Spleen (tissue), 11 donors: ENCODE measurements around the gene ST6GALNAC3. TPM values are rescaled to one million over a fixed set of nuclear protein-coding genes. Genes with fewer than 3 reads are reported as not detected.

ENCODE experiments used
- DNase-seq: peaks from one replicate; pipeline ENCODE4 v3.0.0-alpha.2; 2020
- H3K27ac ChIP-seq, 8 donors: fragments of 200-600 bp; sonication (generic) in 7 of 8; 1 replicate in 4 of 8; 2 replicates in 4 of 8; pipeline versions ENCODE4 v1.5.0 to v1.8.0; 2016 to 2021; ENCODE audit warnings: inconsistent platforms in 4 of 8, mild to moderate bottlenecking in 4 of 8, moderate library complexity in 1 of 8
- H3K27me3 ChIP-seq, 7 donors: fragments of 200-600 bp; sonication (generic) in 6 of 7; replicated peaks in 1 of 7; 1 replicate in 4 of 7; 2 replicates in 3 of 7; pipeline versions ENCODE4 v1.5.0 to v1.8.0; 2016 to 2021; ENCODE audit warnings: inconsistent platforms in 3 of 7, mild to moderate bottlenecking in 1 of 7
- H3K36me3 ChIP-seq, 6 donors: fragments of 200-600 bp; sonication (generic) in 5 of 6; 1 replicate in 4 of 6; 2 replicates in 2 of 6; pipeline versions ENCODE4 v1.5.0 to v1.8.0; 2016 to 2021; ENCODE audit warnings: inconsistent platforms in 2 of 6
- H3K4me1 ChIP-seq, 6 donors: fragments of 200-600 bp; sonication (generic) in 5 of 6; 1 replicate in 3 of 6; 2 replicates in 3 of 6; pipeline versions ENCODE4 v1.5.0 to v1.8.0; 2016 to 2021; ENCODE audit warnings: inconsistent platforms in 3 of 6
- H3K4me3 ChIP-seq, 8 donors: fragments of 200-600 bp; sonication (generic) in 7 of 8; 1 replicate in 4 of 8; 2 replicates in 4 of 8; pipeline versions ENCODE4 v1.5.0 to v1.8.0; 2016 to 2021; ENCODE audit warnings: inconsistent platforms in 4 of 8, mild to moderate bottlenecking in 4 of 8, moderate library complexity in 2 of 8
- H3K9me3 ChIP-seq, 8 donors: fragments of 200-600 bp; sonication (generic) in 7 of 8; 1 replicate in 4 of 8; 2 replicates in 4 of 8; pipeline versions ENCODE4 v1.5.0 to v1.8.0; 2016 to 2021; ENCODE audit warnings: inconsistent platforms in 4 of 8
- POLR2A ChIP-seq, 3 donors: fragments of 450-650 bp; IDR thresholded peaks; one replicate each; pipeline ENCODE4 v1.5.1; 2017; ENCODE audit warnings: antibody characterized with exemption in 3 of 3, mild to moderate bottlenecking in 1 of 3
- POLR2AphosphoS5 ChIP-seq, 3 donors: sonication (generic); formaldehyde crosslinking; IDR thresholded peaks; one replicate each; pipeline ENCODE4 v1.5.1; 2017; ENCODE audit warnings: antibody characterized with exemption in 3 of 3
- WGBS, 5 donors: extraction: QIAGEN DNeasy Blood & Tissue Kit in 3 of 5; methylation state at CpG; one replicate each; pipeline versions ENCODE4 v1.1.5 to v1.1.7; 2013 to 2018; 5-methylcytosine and 5-hydroxymethylcytosine counted together
- intact Hi-C: fragments of 100-400 bp; cut with DNase I; formaldehyde crosslinking; loops from one replicate; pipeline ENCODE4 v1.15.0; 2023; ENCODE audit warnings: low total_unique reads
- polyA plus RNA-seq, 3 donors: library from polyadenylated mRNA; stranded (reverse); fragments of 200-250 nt; gene quantifications; one replicate each; pipeline ENCODE4 v1.2.1, GENCODE V29; 2013
- total RNA-seq, 7 donors: library from RNA; depleted of rRNA in 3 of 7; stranded (reverse); fragments of >200 nt in 3 of 7; fragmentation: NEBNext Ultra II Directional in 4 of 7; extraction: Animal tissue kit (Norgen Biotek cat#: 25700) in 4 of 7; gene quantifications; one replicate each; pipeline versions ENCODE4 v1.1.0 to v1.2.1, GENCODE V29; 2016 to 2021
- TF ChIP-seq, protein P1 (sequence below), 11 experiments: fragments of 200-600 bp in 7 of 11; fragments of 450-650 bp in 4 of 11; sonication (generic) in 4 of 11; IDR thresholded peaks in 8 of 11; conservative IDR thresholded peaks in 3 of 11; 1 replicate in 7 of 11; 2 replicates in 4 of 11; pipeline versions ENCODE4 v1.4.0 to v1.8.0; 2016 to 2021; ENCODE audit warnings: antibody characterized with exemption in 11 of 11, inconsistent platforms in 4 of 11, mild to moderate bottlenecking in 1 of 11
- donor health status: healthy with polysubstance abuse.
- donor health status: DM: no; HTN: no; CAD: no; lungs with moderate emphysema.
- donor health status: DM: no; HTN: no; CAD: no.
- donor health status: Bipolar disorder and iron deficiency.
- donor health status: healthy.
- donor health status: DM: no; HTN: no; CAD: no.
- donor health status: DM: yes; HTN: yes; CAD: no.

ST6GALNAC3 gene
- total and polyA plus RNA-seq, 10 donors = 0.93 to 24.7 (median 10.1) TPM

- TF ChIP-seq POLR2A (IDR thresholded peaks at IDR 0.05) (no peak), POLR2AphosphoS5 (IDR thresholded peaks at IDR 0.05) (no peak)
- TF ChIP-seq, protein P1, sequence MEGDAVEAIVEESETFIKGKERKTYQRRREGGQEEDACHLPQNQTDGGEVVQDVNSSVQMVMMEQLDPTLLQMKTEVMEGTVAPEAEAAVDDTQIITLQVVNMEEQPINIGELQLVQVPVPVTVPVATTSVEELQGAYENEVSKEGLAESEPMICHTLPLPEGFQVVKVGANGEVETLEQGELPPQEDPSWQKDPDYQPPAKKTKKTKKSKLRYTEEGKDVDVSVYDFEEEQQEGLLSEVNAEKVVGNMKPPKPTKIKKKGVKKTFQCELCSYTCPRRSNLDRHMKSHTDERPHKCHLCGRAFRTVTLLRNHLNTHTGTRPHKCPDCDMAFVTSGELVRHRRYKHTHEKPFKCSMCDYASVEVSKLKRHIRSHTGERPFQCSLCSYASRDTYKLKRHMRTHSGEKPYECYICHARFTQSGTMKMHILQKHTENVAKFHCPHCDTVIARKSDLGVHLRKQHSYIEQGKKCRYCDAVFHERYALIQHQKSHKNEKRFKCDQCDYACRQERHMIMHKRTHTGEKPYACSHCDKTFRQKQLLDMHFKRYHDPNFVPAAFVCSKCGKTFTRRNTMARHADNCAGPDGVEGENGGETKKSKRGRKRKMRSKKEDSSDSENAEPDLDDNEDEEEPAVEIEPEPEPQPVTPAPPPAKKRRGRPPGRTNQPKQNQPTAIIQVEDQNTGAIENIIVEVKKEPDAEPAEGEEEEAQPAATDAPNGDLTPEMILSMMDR (IDR thresholded peaks at IDR 0.05 in 8 of 11, conservative IDR thresholded peaks at IDR 0.05 in 3 of 11) = no peak
- H3K36me3 ChIP-seq = no peaks in the 10 kb centered on the region
- H3K4me3 ChIP-seq = no peak overlapping the region
- DNase-seq = no peak
- WGBS, 5 donors = 80 to 96% (median 94%) methylated on average over 3 of the region's 3 CpGs
- intact Hi-C loops = no loop called here
- H3K27me3 ChIP-seq = peaks cover 0 to 4% (median 0%) of the 10 kb centered on the region in 7 donors
- H3K9me3 ChIP-seq = no peaks in the 10 kb centered on the region
- H3K4me1 ChIP-seq = peaks cover 1 to 19% (median 17%) of the 10 kb centered on the region in 6 donors
- H3K27ac ChIP-seq = no peak overlapping the region
These were observed 4.0 kb upstream of the ST6GALNAC3 start for GRCh38 chr1:76070538-76070937.

DNA sequence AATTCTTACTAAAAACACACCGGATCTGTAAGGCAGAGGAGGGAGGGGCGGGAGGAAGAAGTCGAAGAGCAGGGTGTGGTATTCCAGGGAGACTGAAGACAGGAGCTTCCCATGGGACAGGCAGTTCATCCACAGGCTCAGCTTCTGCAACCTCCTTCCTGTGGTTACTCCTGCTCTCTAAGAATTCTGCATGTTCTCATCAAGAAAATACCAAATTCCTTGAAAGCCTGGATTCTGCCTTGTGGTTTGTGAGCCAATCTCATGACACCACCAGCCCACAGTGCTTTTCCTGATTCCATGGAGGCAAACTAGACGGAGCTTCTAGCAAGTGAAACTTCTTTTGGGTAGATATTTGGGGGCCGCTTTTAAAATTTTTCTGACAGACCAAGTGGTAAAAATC lies 1.1 kb upstream of the ST6GALNAC3 start:
- H3K9me3 ChIP-seq = no peaks in the 10 kb centered on the region
- H3K4me3 ChIP-seq = peak overlapping the region in 1 of 8 donors; percentile 86
- intact Hi-C loops = no loop called here
- 73 to 85% (median 78%) methylated on average over 5 of the region's 5 CpGs for WGBS, 5 donors
- TF ChIP-seq POLR2AphosphoS5 (IDR thresholded peaks at IDR 0.05) = no peak
- TF ChIP-seq, protein P1 (IDR thresholded peaks at IDR 0.05 in 8 of 11, conservative IDR thresholded peaks at IDR 0.05 in 3 of 11) = no peak
- TF ChIP-seq POLR2A (IDR thresholded peaks at IDR 0.05) = no peak
- no peaks in the 10 kb centered on the region for H3K36me3 ChIP-seq
- peaks cover 0 to 4% (median 0%) of the 10 kb centered on the region in 7 donors for H3K27me3 ChIP-seq
- no peak for DNase-seq
- H3K27ac ChIP-seq = no peak overlapping the region
- peaks cover 12 to 35% (median 23%) of the 10 kb centered on the region in 6 donors for H3K4me1 ChIP-seq

DNA sequence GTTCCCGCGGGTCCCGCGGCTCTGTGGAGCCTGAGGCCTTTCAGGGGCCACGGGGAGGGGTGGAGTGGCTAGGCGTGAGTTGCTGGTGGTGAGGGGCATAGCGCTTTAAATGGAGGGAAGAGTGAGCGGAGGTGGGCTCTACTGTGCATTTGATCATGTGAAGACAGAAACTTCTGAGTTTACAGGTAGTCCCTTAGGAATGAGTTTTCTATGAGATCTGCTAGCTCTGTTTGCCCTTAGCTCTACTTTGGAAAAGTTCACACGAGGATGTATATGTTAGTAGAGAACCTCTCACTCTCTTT lies 593 bp downstream of the ST6GALNAC3 start:
- TF ChIP-seq POLR2A (IDR thresholded peaks at IDR 0.05) = no peak
- TF ChIP-seq, protein P1 (IDR thresholded peaks at IDR 0.05 in 8 of 11, conservative IDR thresholded peaks at IDR 0.05 in 3 of 11) = no peak
- no peak for TF ChIP-seq POLR2AphosphoS5 (IDR thresholded peaks at IDR 0.05)
- Histone ChIP-seq H3K9me3 (no peaks in the 10 kb centered on the region), H3K4me1 (peaks cover 12 to 37% (median 24%) of the 10 kb centered on the region in 6 donors), H3K27ac (peak overlapping the region in 7 of 8 donors; percentile 55 to 91 (median 81)), H3K27me3 (peaks cover 0 to 4% (median 0%) of the 10 kb centered on the region in 7 donors), H3K36me3 (no peaks in the 10 kb centered on the region), H3K4me3 (peak overlapping the region; percentile 50 to 86 (median 64))
- 31 to 36% (median 34%) methylated on average over 9 of the region's 9 CpGs for WGBS, 5 donors
- DNase-seq = peak; percentile 85
- intact Hi-C loops = no loop called here

- peaks cover 0 to 4% (median 0%) of the 10 kb centered on the region in 7 donors for H3K27me3 ChIP-seq
- no peaks in the 10 kb centered on the region for H3K9me3 ChIP-seq
- H3K36me3 ChIP-seq = no peaks in the 10 kb centered on the region
- no peak for TF ChIP-seq POLR2A (IDR thresholded peaks at IDR 0.05)
- peak in 1 of 3 donors; percentile 62 for TF ChIP-seq POLR2AphosphoS5 (IDR thresholded peaks at IDR 0.05)
- H3K4me1 ChIP-seq = peaks cover 12 to 43% (median 24%) of the 10 kb centered on the region in 6 donors
- 14 to 29% (median 19%) methylated on average over 5 of the region's 5 CpGs for WGBS, 5 donors
- H3K4me3 ChIP-seq = peak overlapping the region in 5 of 8 donors; percentile 59 to 86 (median 65)
- no peak for DNase-seq
- intact Hi-C loops = no loop called here
- H3K27ac ChIP-seq = peak overlapping the region in 7 of 8 donors; percentile 55 to 91 (median 81)
These were observed 1.3 kb downstream of the ST6GALNAC3 start for GRCh38 chr1:76075877-76076276.
